GM12892 (cell line): ENCODE data around the gene SDK2.

Experiments
- DNase-seq: peaks from one replicate; pipeline ENCODE4 v3.0.0; 2011; ENCODE audit not compliant: insufficient read length
- FAIRE-seq: peaks from 2 replicates; lab custom pipeline; 2011; peaks lifted over from hg19 to GRCh38; lab: Jason Lieb, UNC
- POLR2A ChIP-seq: IDR thresholded peaks from 2 replicates; pipeline ENCODE4 v1.6.1; 2011; ENCODE audit warnings: low read depth, low read length, control low read depth
- POLR2AphosphoS5 ChIP-seq: IDR thresholded peaks from 2 replicates; pipeline ENCODE4 v1.6.1; 2011; ENCODE audit warnings: low read depth, low read length, control low read depth
- TAF1 ChIP-seq: IDR thresholded peaks from 2 replicates; pipeline ENCODE4 v1.6.1; 2011; ENCODE audit warnings: low read depth, mild to moderate bottlenecking, control low read depth, low read length, borderline replicate concordance

The SDK2 gene

DNA sequence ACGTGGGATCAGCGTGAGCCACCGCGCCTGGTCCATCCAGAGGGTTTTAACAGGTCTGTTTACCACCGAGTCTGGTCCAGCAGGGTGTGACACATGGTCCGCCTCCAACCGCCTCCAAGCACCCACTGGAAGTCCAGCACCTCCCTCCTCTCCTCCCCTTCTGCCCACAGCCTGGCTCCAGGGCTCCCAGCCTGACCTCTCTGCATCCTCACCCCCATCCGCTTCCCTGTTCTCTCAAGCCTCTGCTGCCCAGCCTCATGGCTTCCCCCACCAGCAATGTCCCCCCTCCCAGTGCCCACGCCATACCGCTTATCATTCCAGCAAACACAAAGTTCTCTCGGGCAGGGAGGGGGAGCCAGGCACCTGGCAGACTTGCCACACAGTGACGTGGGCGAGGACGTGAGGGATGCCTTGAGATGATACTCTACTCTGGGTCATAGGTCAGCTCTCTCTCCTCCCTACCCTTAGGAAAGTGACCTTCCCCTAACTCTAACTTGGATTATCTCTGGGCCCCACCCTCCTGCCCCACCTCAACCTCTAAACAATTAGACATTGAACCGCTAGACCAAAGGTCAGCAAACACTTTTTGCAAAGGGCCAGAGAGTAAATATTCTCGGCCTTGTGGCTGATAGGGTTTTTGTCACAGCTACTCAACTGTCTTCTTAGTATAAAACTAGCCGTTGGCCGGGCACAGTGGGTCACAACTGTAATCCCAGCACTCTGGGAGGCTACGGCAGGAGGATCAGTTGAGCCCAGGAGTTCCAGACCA, 355.5 kb downstream of the SDK2 start:
- FAIRE-seq (no peak), DNase-seq (no peak)
- no peak for TF ChIP-seq POLR2AphosphoS5
- no peak for TF ChIP-seq POLR2A
- no peak for TF ChIP-seq TAF1

- FAIRE-seq (no peak), DNase-seq (no peak)
- TF ChIP-seq POLR2AphosphoS5 = no peak
- no peak for TF ChIP-seq TAF1
- no peak for TF ChIP-seq POLR2A
Observed at GRCh38 chr17:73286863-73287296, 357.4 kb downstream of the SDK2 start.

GRCh38 chr17:73285916-73286862, 358.1 kb downstream of the SDK2 start:
- DNase-seq (no peak), FAIRE-seq (no peak)
- TF ChIP-seq POLR2AphosphoS5 (no peak), TAF1 (no peak), POLR2A (no peak)

GRCh38 chr17:73285603-73285908, 358.7 kb downstream of the SDK2 start:
- FAIRE-seq = no peak
- DNase-seq = no peak
- no peak for TF ChIP-seq POLR2AphosphoS5
- no peak for TF ChIP-seq TAF1
- no peak for TF ChIP-seq POLR2A

DNA sequence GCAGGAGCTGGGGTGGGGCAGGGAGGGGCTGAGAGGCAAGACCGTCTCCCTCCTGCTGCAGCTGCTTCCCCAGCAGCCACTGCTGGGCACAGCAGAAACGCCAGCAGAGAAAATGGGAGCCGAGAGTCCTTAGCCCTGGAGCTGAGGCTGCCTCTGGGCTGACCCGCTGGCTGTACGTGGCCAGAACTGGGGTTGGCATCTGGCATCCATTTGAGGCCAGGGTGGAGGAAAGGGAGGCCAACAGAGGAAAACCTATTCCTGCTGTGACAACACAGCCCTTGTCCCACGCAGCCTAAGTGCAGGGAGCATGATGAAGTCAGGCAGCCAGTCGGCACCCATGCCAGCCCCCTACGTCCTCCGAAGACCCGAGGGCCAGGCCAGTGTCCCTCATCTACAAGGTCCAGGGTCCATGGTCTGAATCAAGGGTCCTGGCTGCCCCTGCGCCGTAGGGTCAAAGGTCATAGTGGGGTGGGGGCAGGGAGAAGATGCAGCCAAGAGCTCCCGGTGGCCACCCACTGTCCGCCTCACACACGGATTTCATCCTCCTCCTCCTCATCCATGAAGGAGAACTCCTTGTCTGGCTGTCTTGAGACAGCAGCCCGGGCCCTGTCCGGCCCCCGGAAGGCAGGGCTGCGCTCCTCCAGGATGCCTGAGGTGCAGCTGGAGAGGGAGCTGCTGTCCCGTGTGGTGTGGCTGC, 359.2 kb downstream of the SDK2 start:
- FAIRE-seq = no peak
- no peak for TF ChIP-seq TAF1
- no peak for TF ChIP-seq POLR2AphosphoS5

More for the DNA sequence above, 359.2 kb downstream of the SDK2 start:
- DNase-seq = no peak
